Endodermal cell (in vitro differentiated cells): Measurements from ENCODE around the gene SPARCL1. TPM values are rescaled to one million over a fixed set of nuclear protein-coding genes. Genes with fewer than 3 reads are reported as not detected.

ENCODE experiments used
- DNase-seq: peaks from one replicate; pipeline ENCODE4 v3.0.0-alpha.2; 2017
- H3K27ac ChIP-seq: 2 replicates; pipeline ENCODE4 v1.5.1; 2013; ENCODE audit warnings: mild to moderate bottlenecking, low read depth, low read length, moderate library complexity
- H3K27me3 ChIP-seq: 2 replicates; pipeline ENCODE4 v1.6.1; 2013; ENCODE audit warnings: mild to moderate bottlenecking, low read length, moderate library complexity; ENCODE audit not compliant: insufficient read depth, control insufficient read depth, poor library complexity, severe bottlenecking
- H3K36me3 ChIP-seq: 2 replicates; pipeline ENCODE4 v1.7.0; 2013; ENCODE audit warnings: mild to moderate bottlenecking, low read length, moderate library complexity; ENCODE audit not compliant: control insufficient read depth, insufficient read depth
- H3K4me1 ChIP-seq: one replicate; pipeline ENCODE4 v1.7.0; 2013; ENCODE audit warnings: low read length; ENCODE audit not compliant: control insufficient read depth, insufficient read depth
- H3K4me3 ChIP-seq: 2 replicates; pipeline ENCODE4 v1.5.1; 2013; ENCODE audit warnings: mild to moderate bottlenecking, low read length, moderate library complexity
- H3K9ac ChIP-seq: 2 replicates; pipeline ENCODE4 v1.6.1; 2013; ENCODE audit warnings: mild to moderate bottlenecking, low read length, moderate library complexity; ENCODE audit not compliant: poor library complexity, severe bottlenecking; ENCODE audit errors: extremely low read depth
- H3K9me3 ChIP-seq: 2 replicates; pipeline ENCODE4 v1.6.1; 2013; ENCODE audit warnings: mild to moderate bottlenecking, low read length, moderate library complexity; ENCODE audit not compliant: control insufficient read depth
- H3K27ac Mint-ChIP-seq: 2 replicates; pipeline ENCODE4 v1.8.0; 2020; ENCODE audit warnings: mixed read lengths
- H3K27me3 Mint-ChIP-seq: 2 replicates; pipeline ENCODE4 v1.8.0; 2021; ENCODE audit warnings: mild to moderate bottlenecking, mixed read lengths; ENCODE audit not compliant: insufficient read depth
- H3K36me3 Mint-ChIP-seq: 2 replicates; pipeline ENCODE4 v1.8.0; 2020; ENCODE audit warnings: low read depth, mixed read lengths
- H3K4me1 Mint-ChIP-seq: 2 replicates; pipeline ENCODE4 v1.8.0; 2020; ENCODE audit warnings: mixed read lengths
- H3K4me3 Mint-ChIP-seq: 2 replicates; pipeline ENCODE4 v1.8.0; 2020; ENCODE audit warnings: mild to moderate bottlenecking, moderate library complexity, mixed read lengths
- H3K9me3 Mint-ChIP-seq: 2 replicates; pipeline ENCODE4 v1.8.0; 2020; ENCODE audit warnings: mild to moderate bottlenecking, mixed read lengths
- WGBS, 2 experiments: methylation state at CpG; one replicate each; pipeline versions ENCODE4 v1.1.5 to v1.1.7; 2013; ENCODE audit warnings: missing lambda C conversion rate in 2 of 2, mixed read lengths in 1 of 2; ENCODE audit not compliant: insufficient coverage in 1 of 2, insufficient read length in 1 of 2; 5-methylcytosine and 5-hydroxymethylcytosine counted together
- total RNA-seq, 2 donors: library from RNA; stranded (reverse); fragmentation: NEBNext Ultra II Directional in 1 of 2; extraction: Animal tissue kit (Norgen Biotek cat#: 25700) in 1 of 2; gene quantifications; 2 replicates in 1 of 2; 3 replicates in 1 of 2; pipeline ENCODE4 v1.2.1, GENCODE V29; 2021
- TF ChIP-seq, protein P1 (sequence below): fragments of 200-600 bp; sonication (generic); conservative IDR thresholded peaks from 2 replicates; pipeline ENCODE4 v1.5.0; 2021; ENCODE audit warnings: antibody characterized with exemption, mild to moderate bottlenecking

Gene SPARCL1
- total RNA-seq, 2 donors from 2014 or later, result 0.26 to 1.0 TPM

DNA sequence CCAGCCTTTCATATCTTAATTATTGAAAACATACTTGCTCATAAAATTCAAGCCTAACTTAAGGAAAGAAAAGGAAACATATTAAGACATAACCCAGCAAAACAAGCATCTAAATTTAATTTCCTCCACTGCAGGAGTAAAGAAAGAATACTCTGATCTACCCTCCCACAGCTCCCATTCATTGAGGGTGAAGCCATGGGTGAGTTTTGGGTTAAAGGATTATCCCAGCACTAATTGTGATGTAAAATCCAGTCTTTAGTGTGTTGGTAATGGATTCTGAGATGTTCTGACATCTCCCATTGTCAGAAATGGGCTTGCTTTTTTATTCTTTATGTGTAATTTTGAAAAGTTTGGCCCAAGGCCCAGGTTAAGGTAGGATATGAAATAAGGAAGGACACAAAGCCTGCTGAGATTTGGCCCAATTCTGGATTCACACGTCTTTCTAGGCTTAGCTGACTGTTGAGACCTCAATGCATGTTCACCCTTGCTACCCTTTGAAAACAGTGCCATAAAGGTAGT lies 50.4 kb downstream of the SPARCL1 start:
- peaks cover 8% of the 10 kb centered on the region for H3K9me3 Mint-ChIP-seq
- Histone ChIP-seq H3K4me3 (no peak overlapping the region), H3K9me3 (no peaks in the 10 kb centered on the region), H3K36me3 (no peaks in the 10 kb centered on the region), H3K9ac (no peak overlapping the region), H3K27me3 (no peaks in the 10 kb centered on the region), H3K4me1 (no peaks in the 10 kb centered on the region), H3K27ac (no peak overlapping the region)
- H3K4me3 Mint-ChIP-seq, result no peak overlapping the region
- H3K27me3 Mint-ChIP-seq, result no peaks in the 10 kb centered on the region
- H3K36me3 Mint-ChIP-seq, result no peaks in the 10 kb centered on the region
- H3K27ac Mint-ChIP-seq, result no peak overlapping the region
- no peak for DNase-seq
- TF ChIP-seq, protein P1, sequence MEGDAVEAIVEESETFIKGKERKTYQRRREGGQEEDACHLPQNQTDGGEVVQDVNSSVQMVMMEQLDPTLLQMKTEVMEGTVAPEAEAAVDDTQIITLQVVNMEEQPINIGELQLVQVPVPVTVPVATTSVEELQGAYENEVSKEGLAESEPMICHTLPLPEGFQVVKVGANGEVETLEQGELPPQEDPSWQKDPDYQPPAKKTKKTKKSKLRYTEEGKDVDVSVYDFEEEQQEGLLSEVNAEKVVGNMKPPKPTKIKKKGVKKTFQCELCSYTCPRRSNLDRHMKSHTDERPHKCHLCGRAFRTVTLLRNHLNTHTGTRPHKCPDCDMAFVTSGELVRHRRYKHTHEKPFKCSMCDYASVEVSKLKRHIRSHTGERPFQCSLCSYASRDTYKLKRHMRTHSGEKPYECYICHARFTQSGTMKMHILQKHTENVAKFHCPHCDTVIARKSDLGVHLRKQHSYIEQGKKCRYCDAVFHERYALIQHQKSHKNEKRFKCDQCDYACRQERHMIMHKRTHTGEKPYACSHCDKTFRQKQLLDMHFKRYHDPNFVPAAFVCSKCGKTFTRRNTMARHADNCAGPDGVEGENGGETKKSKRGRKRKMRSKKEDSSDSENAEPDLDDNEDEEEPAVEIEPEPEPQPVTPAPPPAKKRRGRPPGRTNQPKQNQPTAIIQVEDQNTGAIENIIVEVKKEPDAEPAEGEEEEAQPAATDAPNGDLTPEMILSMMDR, result no peak
- peaks cover 17% of the 10 kb centered on the region for H3K4me1 Mint-ChIP-seq
- WGBS, 2 experiments, result 40 to 80% methylated on average over 1 of the region's 1 CpG

DNA sequence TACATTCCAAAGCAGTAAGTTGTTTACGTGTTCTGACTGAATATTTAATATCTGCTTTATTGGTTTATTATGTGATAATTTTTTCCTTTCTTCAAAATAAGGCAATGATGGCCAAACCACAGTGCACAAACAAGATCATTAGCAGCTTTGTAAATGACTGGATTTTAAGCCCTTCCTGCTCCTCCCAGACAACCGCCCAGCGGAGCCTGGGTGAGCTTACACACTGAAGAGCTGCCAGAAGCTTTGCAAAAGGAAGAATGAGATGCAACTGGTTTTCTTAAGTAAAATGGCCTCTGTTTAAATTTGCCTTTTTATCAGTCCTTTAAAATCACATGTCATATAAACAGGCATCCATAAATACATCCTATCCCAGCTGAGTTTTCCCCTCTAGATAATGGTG lies 52.2 kb downstream of the SPARCL1 start:
- Histone ChIP-seq H3K9me3 (no peaks in the 10 kb centered on the region), H3K4me3 (no peak overlapping the region), H3K27ac (no peak overlapping the region), H3K36me3 (no peaks in the 10 kb centered on the region), H3K27me3 (no peaks in the 10 kb centered on the region), H3K9ac (no peak overlapping the region), H3K4me1 (no peaks in the 10 kb centered on the region)
- peaks cover 17% of the 10 kb centered on the region for H3K4me1 Mint-ChIP-seq
- H3K27ac Mint-ChIP-seq, result no peak overlapping the region
- TF ChIP-seq, protein P1, result no peak
- H3K36me3 Mint-ChIP-seq, result no peaks in the 10 kb centered on the region
- no peak for DNase-seq
- 100% methylated on average over 1 to 2 of the region's 3 CpGs for WGBS, 2 experiments
- no peaks in the 10 kb centered on the region for H3K9me3 Mint-ChIP-seq
- no peaks in the 10 kb centered on the region for H3K27me3 Mint-ChIP-seq
- no peak overlapping the region for H3K4me3 Mint-ChIP-seq

DNA sequence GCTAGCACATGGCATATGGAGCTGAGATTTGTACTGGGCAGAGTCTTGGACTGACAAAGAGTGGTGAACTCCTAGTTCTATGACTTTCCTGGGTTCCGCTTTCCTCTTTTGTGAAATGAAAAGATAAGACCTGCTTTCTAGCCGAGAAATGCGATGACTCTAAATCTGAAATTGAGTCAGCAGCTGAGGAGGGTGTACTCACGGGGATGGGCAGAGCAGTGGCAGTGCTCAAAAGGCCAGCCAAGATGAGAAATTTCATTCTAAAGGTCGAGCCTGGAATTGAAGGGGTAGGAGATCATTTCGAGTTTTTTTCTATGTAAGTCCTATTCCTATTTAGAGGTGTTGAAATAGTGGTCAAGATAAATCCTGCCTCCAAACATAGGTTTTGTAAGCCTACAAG lies 59.8 kb downstream of the SPARCL1 start:
- WGBS, 2 experiments, result 92 to 93% methylated on average over 5 to 6 of the region's 6 CpGs
- Histone ChIP-seq H3K36me3 (no peaks in the 10 kb centered on the region), H3K4me1 (no peaks in the 10 kb centered on the region), H3K4me3 (no peak overlapping the region), H3K9me3 (no peaks in the 10 kb centered on the region), H3K27ac (no peak overlapping the region), H3K9ac (no peak overlapping the region), H3K27me3 (no peaks in the 10 kb centered on the region)
- H3K36me3 Mint-ChIP-seq, result no peaks in the 10 kb centered on the region
- H3K27ac Mint-ChIP-seq, result no peak overlapping the region
- TF ChIP-seq, protein P1, result no peak
- DNase-seq, result no peak
- no peak overlapping the region for H3K4me3 Mint-ChIP-seq
- no peaks in the 10 kb centered on the region for H3K9me3 Mint-ChIP-seq
- H3K27me3 Mint-ChIP-seq, result no peaks in the 10 kb centered on the region
- peaks cover 2% of the 10 kb centered on the region for H3K4me1 Mint-ChIP-seq
